GM12891 (cell line): ENCODE results near the gene CEACAM21.

ENCODE experiments used
- PAX5 ChIP-seq: IDR thresholded peaks from 2 replicates; pipeline ENCODE4 v1.6.1; 2011; ENCODE audit warnings: low read length, moderate library complexity, mild to moderate bottlenecking; ENCODE audit not compliant: insufficient read depth, severe bottlenecking
- POLR2A ChIP-seq: IDR thresholded peaks from 2 replicates; pipeline ENCODE4 v1.6.1; 2011; ENCODE audit warnings: low read depth, low read length, control low read depth
- POLR2AphosphoS5 ChIP-seq: IDR thresholded peaks from 2 replicates; pipeline ENCODE4 v1.6.1; 2011; ENCODE audit warnings: low read depth, low read length, control low read depth
- SPI1 ChIP-seq: IDR thresholded peaks from 2 replicates; pipeline ENCODE4 v1.6.1; 2011; ENCODE audit warnings: low read depth, low read length, control low read depth
- TAF1 ChIP-seq: IDR thresholded peaks from 2 replicates; pipeline ENCODE4 v1.6.1; 2011; ENCODE audit warnings: low read depth, low read length, control low read depth

GRCh38 chr19:41543582-41543981 lies 32.4 kb upstream of the CEACAM21 start:
- TF ChIP-seq POLR2A = no peak
- no peak for TF ChIP-seq POLR2AphosphoS5
- TF ChIP-seq TAF1 = no peak
- no peak for TF ChIP-seq SPI1
- TF ChIP-seq PAX5 = no peak
